NCI-H1048 (cell line): ENCODE data around the gene OARD1.
A peak's percentile ranks its signal among the peaks of the same experiment; 100 is the strongest.
"Not testable (repeated sequence)": the region's sequence is repeated elsewhere in the genome, so short reads cannot be mapped to it uniquely, and the experiment has no call there.

Experiments used
- DNase-seq: peaks from one replicate; lab custom pipeline; 2025; lab: John Stamatoyannopoulos, UW

Gene OARD1

GRCh38 chr6:41071923-41072835, at the start of gene OARD1:
Gene OARD1, minus strand, starts transcription at chr6:41072356. Its CDS starts 722 bp downstream, at chr6:41071634.
- DNase-seq, result peak; percentile 99

GRCh38 chr6:41120058-41120457, 47.9 kb upstream of the OARD1 start:
- DNase-seq, result no peak

GRCh38 chr6:41119508-41119907, 47.4 kb upstream of the OARD1 start:
- DNase-seq, result no peak

- not testable (repeated sequence) for DNase-seq
These were observed 42.9 kb upstream of the OARD1 start for GRCh38 chr6:41115027-41115426.

- no peak for DNase-seq
These were observed 38.9 kb upstream of the OARD1 start for GRCh38 chr6:41111017-41111416.

GRCh38 chr6:41103847-41104246, 31.7 kb upstream of the OARD1 start:
- no peak for DNase-seq

- DNase-seq, result no peak
These were observed 28.7 kb upstream of the OARD1 start for GRCh38 chr6:41100871-41101287.

GRCh38 chr6:41098366-41098765, 26.2 kb upstream of the OARD1 start:
- no peak for DNase-seq

GRCh38 chr6:41097467-41098090, 25.4 kb upstream of the OARD1 start:
- no peak for DNase-seq

- DNase-seq, result no peak
These were observed 21.6 kb upstream of the OARD1 start for GRCh38 chr6:41093729-41094128.

GRCh38 chr6:41092421-41093140, 20.4 kb upstream of the OARD1 start:
- DNase-seq, result no peak

- DNase-seq, result no peak
These were observed 18.9 kb upstream of the OARD1 start for GRCh38 chr6:41090841-41091761.

GRCh38 chr6:41088451-41088850, 16.3 kb upstream of the OARD1 start:
- no peak for DNase-seq

- DNase-seq, result no peak
These were observed 13.0 kb upstream of the OARD1 start for GRCh38 chr6:41085182-41085581.

- no peak for DNase-seq
These were observed 10.9 kb upstream of the OARD1 start for GRCh38 chr6:41083072-41083471.

- DNase-seq, result no peak
These were observed 8.5 kb upstream of the OARD1 start for GRCh38 chr6:41080621-41081020.

GRCh38 chr6:41079080-41079479, 6.9 kb upstream of the OARD1 start:
- no peak for DNase-seq

- no peak for DNase-seq
These were observed 5.9 kb upstream of the OARD1 start for GRCh38 chr6:41078101-41078500.

GRCh38 chr6:41077536-41077935, 5.4 kb upstream of the OARD1 start:
- DNase-seq, result peak; percentile 68

- DNase-seq, result no peak
These were observed 3.8 kb upstream of the OARD1 start for GRCh38 chr6:41075651-41076626.
